ENCODE data around the gene CCDC175. TPM values are rescaled to one million over a fixed set of nuclear protein-coding genes. Genes with fewer than 3 reads are reported as not detected.
A peak's percentile ranks its signal among the peaks of the same experiment; 100 is the strongest.

Gene CCDC175
- total and polyA plus RNA-seq, 10 of the 15 experiments (the other 5 are each of a cell fraction or from before 2014, with no cell fraction given), result not detected

DNA sequence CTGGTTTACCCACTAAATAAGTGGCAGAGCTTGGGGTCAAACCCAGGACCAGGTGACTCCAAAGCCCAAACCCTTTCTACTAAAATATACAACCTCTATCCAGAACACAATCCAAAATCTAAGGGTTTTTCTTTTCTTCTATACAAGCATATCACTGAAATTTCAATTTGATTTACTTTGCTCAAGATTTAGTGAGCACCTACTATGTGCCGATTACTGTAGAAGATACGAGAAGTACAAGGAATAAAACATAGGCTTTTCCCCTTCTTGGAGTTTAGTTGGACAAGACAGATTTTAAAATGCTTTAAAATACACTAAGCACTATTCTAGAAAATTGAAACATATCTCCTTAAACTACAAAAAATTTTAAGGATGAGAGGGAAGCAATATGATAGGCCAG lies 95.2 kb downstream of the CCDC175 start:
- H3K9me3 ChIP-seq (replicated peaks; ENCODE audit: control insufficient read depth, insufficient read depth, low read length), result no peaks in the 10 kb centered on the region
- peaks cover 10% of the 10 kb centered on the region; the same call in 1 of the 2 replicates for H3K4me1 ChIP-seq (ENCODE audit: control insufficient read depth, insufficient read depth, low read length)
- 100% methylated on average over 2 of the region's 2 CpGs for WGBS (ENCODE audit: insufficient coverage, insufficient replicate concordance, low lambda C conversion rate, missing lambda C conversion rate)
- TF ChIP-seq SRF (IDR thresholded peaks at IDR 0.05; ENCODE audit: low read depth in 2 of 2, low read length in 2 of 2), result no peak
- TF ChIP-seq, protein P1, sequence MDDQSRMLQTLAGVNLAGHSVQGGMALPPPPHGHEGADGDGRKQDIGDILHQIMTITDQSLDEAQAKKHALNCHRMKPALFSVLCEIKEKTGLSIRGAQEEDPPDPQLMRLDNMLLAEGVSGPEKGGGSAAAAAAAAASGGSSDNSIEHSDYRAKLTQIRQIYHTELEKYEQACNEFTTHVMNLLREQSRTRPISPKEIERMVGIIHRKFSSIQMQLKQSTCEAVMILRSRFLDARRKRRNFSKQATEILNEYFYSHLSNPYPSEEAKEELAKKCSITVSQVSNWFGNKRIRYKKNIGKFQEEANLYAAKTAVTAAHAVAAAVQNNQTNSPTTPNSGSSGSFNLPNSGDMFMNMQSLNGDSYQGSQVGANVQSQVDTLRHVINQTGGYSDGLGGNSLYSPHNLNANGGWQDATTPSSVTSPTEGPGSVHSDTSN (IDR thresholded peaks at IDR 0.05; ENCODE audit: insufficient replicate concordance, low read depth, low read length), result no peak
- no peak for TF ChIP-seq TCF3 (IDR thresholded peaks at IDR 0.05; ENCODE audit: borderline replicate concordance, insufficient read depth, low read depth, low read length)
- TF ChIP-seq CBFB (IDR thresholded peaks at IDR 0.05; ENCODE audit: low read depth), result no peak
- TF ChIP-seq NFYB (IDR thresholded peaks at IDR 0.05; ENCODE audit: insufficient read depth, low read depth, low read length), result no peak
- no peak for TF ChIP-seq TCF7 (IDR thresholded peaks at IDR 0.05; ENCODE audit: borderline replicate concordance)
- no peak for TF ChIP-seq IKZF2 (IDR thresholded peaks at IDR 0.05)
- TF ChIP-seq CBX5 (IDR thresholded peaks at IDR 0.05; ENCODE audit: low read depth), result no peak
- TF ChIP-seq EED (IDR thresholded peaks at IDR 0.05; ENCODE audit: low read depth), result no peak
- TF ChIP-seq, protein P2, sequence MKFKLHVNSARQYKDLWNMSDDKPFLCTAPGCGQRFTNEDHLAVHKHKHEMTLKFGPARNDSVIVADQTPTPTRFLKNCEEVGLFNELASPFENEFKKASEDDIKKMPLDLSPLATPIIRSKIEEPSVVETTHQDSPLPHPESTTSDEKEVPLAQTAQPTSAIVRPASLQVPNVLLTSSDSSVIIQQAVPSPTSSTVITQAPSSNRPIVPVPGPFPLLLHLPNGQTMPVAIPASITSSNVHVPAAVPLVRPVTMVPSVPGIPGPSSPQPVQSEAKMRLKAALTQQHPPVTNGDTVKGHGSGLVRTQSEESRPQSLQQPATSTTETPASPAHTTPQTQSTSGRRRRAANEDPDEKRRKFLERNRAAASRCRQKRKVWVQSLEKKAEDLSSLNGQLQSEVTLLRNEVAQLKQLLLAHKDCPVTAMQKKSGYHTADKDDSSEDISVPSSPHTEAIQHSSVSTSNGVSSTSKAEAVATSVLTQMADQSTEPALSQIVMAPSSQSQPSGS (IDR thresholded peaks at IDR 0.05; ENCODE audit: low read length), result no peak
- TF ChIP-seq, protein P3, sequence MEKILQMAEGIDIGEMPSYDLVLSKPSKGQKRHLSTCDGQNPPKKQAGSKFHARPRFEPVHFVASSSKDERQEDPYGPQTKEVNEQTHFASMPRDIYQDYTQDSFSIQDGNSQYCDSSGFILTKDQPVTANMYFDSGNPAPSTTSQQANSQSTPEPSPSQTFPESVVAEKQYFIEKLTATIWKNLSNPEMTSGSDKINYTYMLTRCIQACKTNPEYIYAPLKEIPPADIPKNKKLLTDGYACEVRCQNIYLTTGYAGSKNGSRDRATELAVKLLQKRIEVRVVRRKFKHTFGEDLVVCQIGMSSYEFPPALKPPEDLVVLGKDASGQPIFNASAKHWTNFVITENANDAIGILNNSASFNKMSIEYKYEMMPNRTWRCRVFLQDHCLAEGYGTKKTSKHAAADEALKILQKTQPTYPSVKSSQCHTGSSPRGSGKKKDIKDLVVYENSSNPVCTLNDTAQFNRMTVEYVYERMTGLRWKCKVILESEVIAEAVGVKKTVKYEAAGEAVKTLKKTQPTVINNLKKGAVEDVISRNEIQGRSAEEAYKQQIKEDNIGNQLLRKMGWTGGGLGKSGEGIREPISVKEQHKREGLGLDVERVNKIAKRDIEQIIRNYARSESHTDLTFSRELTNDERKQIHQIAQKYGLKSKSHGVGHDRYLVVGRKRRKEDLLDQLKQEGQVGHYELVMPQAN (conservative IDR thresholded peaks at IDR 0.05), result no peak
- TF ChIP-seq, protein P4, sequence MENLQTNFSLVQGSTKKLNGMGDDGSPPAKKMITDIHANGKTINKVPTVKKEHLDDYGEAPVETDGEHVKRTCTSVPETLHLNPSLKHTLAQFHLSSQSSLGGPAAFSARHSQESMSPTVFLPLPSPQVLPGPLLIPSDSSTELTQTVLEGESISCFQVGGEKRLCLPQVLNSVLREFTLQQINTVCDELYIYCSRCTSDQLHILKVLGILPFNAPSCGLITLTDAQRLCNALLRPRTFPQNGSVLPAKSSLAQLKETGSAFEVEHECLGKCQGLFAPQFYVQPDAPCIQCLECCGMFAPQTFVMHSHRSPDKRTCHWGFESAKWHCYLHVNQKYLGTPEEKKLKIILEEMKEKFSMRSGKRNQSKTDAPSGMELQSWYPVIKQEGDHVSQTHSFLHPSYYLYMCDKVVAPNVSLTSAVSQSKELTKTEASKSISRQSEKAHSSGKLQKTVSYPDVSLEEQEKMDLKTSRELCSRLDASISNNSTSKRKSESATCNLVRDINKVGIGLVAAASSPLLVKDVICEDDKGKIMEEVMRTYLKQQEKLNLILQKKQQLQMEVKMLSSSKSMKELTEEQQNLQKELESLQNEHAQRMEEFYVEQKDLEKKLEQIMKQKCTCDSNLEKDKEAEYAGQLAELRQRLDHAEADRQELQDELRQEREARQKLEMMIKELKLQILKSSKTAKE (IDR thresholded peaks at IDR 0.05; ENCODE audit: low read depth, poor library complexity, severe bottlenecking), result no peak
- no peak for TF ChIP-seq ZNF207 (IDR thresholded peaks at IDR 0.05; ENCODE audit: borderline replicate concordance)
- TF ChIP-seq MEF2A (IDR thresholded peaks at IDR 0.05; ENCODE audit: insufficient read depth, low read depth, low read length), result no peak
- TF ChIP-seq GABPA (IDR thresholded peaks at IDR 0.05; ENCODE audit: low read depth), result no peak
- no peak for TF ChIP-seq RELA (IDR thresholded peaks at IDR 0.05; ENCODE audit: borderline replicate concordance, partially characterized antibody)
- TF ChIP-seq ZNF217 (IDR thresholded peaks at IDR 0.05), result no peak
- intact Hi-C loops (cut with micrococcal nuclease; ENCODE audit: unreplicated experiment) (loop anchor here (10.0 kb wide), 2 partner anchors 613 to 683 kb away; partner anchors contain the start of genes DHRS7 and PCNX4), in situ Hi-C loops (cut with MboI) (loop anchor here (25.0 kb wide), 1 partner anchor 681 kb away; the partner anchor contains the start of gene DHRS7)
- H2AFZ ChIP-seq (ENCODE audit: control insufficient read depth, low read depth, low read length), result no peak overlapping the region
- H3K27ac ChIP-seq (ENCODE audit: control insufficient read depth, insufficient read depth), result peak overlapping the region; percentile 85; the same call in 1 of the 2 replicates
- ATAC-seq (no peak), DNase-seq (ENCODE audit: low read depth, low spot score) (no peak), FAIRE-seq (no peak)
- SMC1A ChIA-PET (ENCODE audit: uncharacterized antibody, unreplicated experiment), result interaction anchor here (1.0 to 1.5 kb wide), 2 partner anchors 17 to 38 kb away, joined by 3 to 6 read pairs; partner anchors contain the start of gene GPR135
- H3K4me2 ChIP-seq (ENCODE audit: control insufficient read depth, insufficient read depth), result peak overlapping the region; percentile 96
- RAD21 ChIA-PET (ENCODE audit: unreplicated experiment), result no interaction called here
- H3K4me3 ChIP-seq, result peak overlapping the region; percentile 83
- H3K27me3 ChIP-seq (replicated peaks in 1 of 2; ENCODE audit: control insufficient read depth in 2 of 2, insufficient read depth in 2 of 2, low read length in 1 of 2), result no peaks in the 10 kb centered on the region
- H4K20me1 ChIP-seq (ENCODE audit: control insufficient read depth, insufficient read depth), result no peaks in the 10 kb centered on the region
- H3K9ac ChIP-seq (ENCODE audit: control insufficient read depth, insufficient read depth, low read length), result peak overlapping the region; percentile 46; the same call in 1 of the 2 replicates
- POLR2A ChIA-PET, result no interaction called here
- H3K79me2 ChIP-seq (ENCODE audit: control insufficient read depth, insufficient read depth, low read length), result peaks cover 58% of the 10 kb centered on the region
- CTCF ChIA-PET, result interaction anchor here (1.0 kb wide), 1 partner anchor 95 kb away, joined by 3 read pairs; the partner anchor contains the start of gene CCDC175
- no TSS peak for BruUV-seq (replicated peaks)
- H3K36me3 ChIP-seq (ENCODE audit: control insufficient read depth in 2 of 2, insufficient read depth in 2 of 2, low read length in 1 of 2), result no peaks in the 10 kb centered on the region

Measured in GM12878 (cell line).